Neural cell (in vitro differentiated cells): ENCODE data around the gene RXFP3.

Source experiments
- CTCF ChIP-seq: fragments of 450-650 bp; IDR thresholded peaks from 2 replicates; pipeline ENCODE4 v1.5.1; 2014; ENCODE audit warnings: antibody characterized with exemption, mild to moderate bottlenecking, moderate library complexity; ENCODE audit not compliant: poor library complexity, severe bottlenecking
- EP300 ChIP-seq: fragments of 450-650 bp; conservative IDR thresholded peaks from 2 replicates; pipeline ENCODE4 v1.6.1; 2014; ENCODE audit warnings: antibody characterized with exemption, mild to moderate bottlenecking, moderate library complexity; ENCODE audit not compliant: poor library complexity, severe bottlenecking
- RAD21 ChIP-seq: fragments of 450-650 bp; conservative IDR thresholded peaks from 2 replicates; pipeline ENCODE4 v1.6.1; 2014; ENCODE audit warnings: antibody characterized with exemption, mild to moderate bottlenecking, moderate library complexity

GRCh38 chr5:33978306-33978705 is 42.1 kb downstream of the RXFP3 start:
- TF ChIP-seq EP300 (no peak), RAD21 (no peak), CTCF (no peak)
